Liver (tissue), 9 donors: ENCODE data around the gene WDR86. TPM values are rescaled to one million over a fixed set of nuclear protein-coding genes. Genes with fewer than 3 reads are reported as not detected.

Experiments used
- DNase-seq: peaks from one replicate; pipeline ENCODE4 v3.0.0-alpha.2; 2017; ENCODE audit warnings: low spot score
- H3K27ac ChIP-seq, 2 donors: one replicate each; pipeline ENCODE4 v1.7.0; 2013; ENCODE audit warnings: inconsistent platforms in 2 of 2, low read length in 2 of 2, control low read depth in 1 of 2, low read depth in 1 of 2, mild to moderate bottlenecking in 1 of 2
- H3K27me3 ChIP-seq, 4 donors: one replicate each; pipeline versions ENCODE4 v1.6.1 to v1.7.0; 2013; ENCODE audit warnings: low read length in 3 of 4, inconsistent platforms in 1 of 4, mild to moderate bottlenecking in 1 of 4, moderate library complexity in 1 of 4; ENCODE audit not compliant: control insufficient read depth in 4 of 4, insufficient read depth in 4 of 4
- H3K36me3 ChIP-seq, 4 donors: one replicate each; pipeline versions ENCODE4 v1.6.1 to v1.7.0; 2013; ENCODE audit warnings: low read length in 3 of 4, mild to moderate bottlenecking in 3 of 4, low read depth in 1 of 4, moderate library complexity in 1 of 4; ENCODE audit not compliant: control insufficient read depth in 4 of 4, insufficient read depth in 3 of 4
- H3K4me1 ChIP-seq, 4 donors: one replicate each; pipeline versions ENCODE4 v1.6.1 to v1.7.0; 2013; ENCODE audit warnings: low read length in 3 of 4, mild to moderate bottlenecking in 3 of 4, moderate library complexity in 1 of 4; ENCODE audit not compliant: control insufficient read depth in 4 of 4, insufficient read depth in 4 of 4
- H3K4me3 ChIP-seq, 3 donors: one replicate each; pipeline versions ENCODE4 v1.6.1 to v1.7.0; 2013; ENCODE audit warnings: low read length in 3 of 3, control low read depth in 1 of 3, low read depth in 1 of 3, mild to moderate bottlenecking in 1 of 3
- H3K9ac ChIP-seq, 2 donors: one replicate each; pipeline ENCODE4 v1.7.0; 2013; ENCODE audit warnings: low read length in 2 of 2, mild to moderate bottlenecking in 2 of 2, moderate library complexity in 2 of 2, control low read depth in 1 of 2, low read depth in 1 of 2
- H3K9me3 ChIP-seq, 4 donors: one replicate each; pipeline versions ENCODE4 v1.6.1 to v1.7.0; 2013; ENCODE audit warnings: low read length in 3 of 4; ENCODE audit not compliant: control insufficient read depth in 4 of 4
- ATF3 ChIP-seq: IDR thresholded peaks from 2 replicates; pipeline ENCODE4 v1.6.1; 2016; ENCODE audit warnings: antibody characterized with exemption
- CTCF ChIP-seq: fragments of 150-350 bp; IDR thresholded peaks from 2 replicates; pipeline ENCODE4 v1.5.1; 2017; ENCODE audit warnings: improper control_type of control experiment, low read depth, low read length; ENCODE audit not compliant: missing input control
- EGR1 ChIP-seq, 2 donors: IDR thresholded peaks; 2 replicates each; pipeline ENCODE4 v1.6.1; 2016 to 2018; ENCODE audit warnings: antibody characterized with exemption in 2 of 2, low read depth in 2 of 2
- FOXA1 ChIP-seq: IDR thresholded peaks from 2 replicates; pipeline ENCODE4 v1.6.1; 2016; ENCODE audit warnings: antibody characterized with exemption
- GABPA ChIP-seq, 2 donors: IDR thresholded peaks in 1 of 2; conservative IDR thresholded peaks in 1 of 2; 2 replicates each; pipeline ENCODE4 v1.6.1; 2016; ENCODE audit warnings: antibody characterized with exemption in 2 of 2, mild to moderate bottlenecking in 1 of 2, moderate library complexity in 1 of 2
- HNF4A ChIP-seq, 2 donors: conservative IDR thresholded peaks; 2 replicates each; pipeline ENCODE4 v1.6.1; 2016; ENCODE audit warnings: antibody characterized with exemption in 2 of 2, mild to moderate bottlenecking in 2 of 2
- HNF4G ChIP-seq: IDR thresholded peaks from 2 replicates; pipeline ENCODE4 v1.6.1; 2016; ENCODE audit warnings: antibody characterized with exemption
- JUND ChIP-seq, 2 donors: IDR thresholded peaks; 2 replicates each; pipeline ENCODE4 v1.6.1; 2016; ENCODE audit warnings: antibody characterized with exemption in 2 of 2
- MAX ChIP-seq: IDR thresholded peaks from 2 replicates; pipeline ENCODE4 v1.6.1; 2016; ENCODE audit warnings: antibody characterized with exemption
- NR2F2 ChIP-seq: IDR thresholded peaks from 2 replicates; pipeline ENCODE4 v1.6.1; 2016; ENCODE audit warnings: antibody characterized with exemption
- RAD21 ChIP-seq, 2 donors: IDR thresholded peaks; 2 replicates each; pipeline ENCODE4 v1.6.1; 2016; ENCODE audit warnings: antibody characterized with exemption in 2 of 2, mild to moderate bottlenecking in 2 of 2
- RXRA ChIP-seq, 2 donors: IDR thresholded peaks; 2 replicates each; pipeline ENCODE4 v1.6.1; 2017 to 2018; ENCODE audit warnings: antibody characterized with exemption in 2 of 2, mild to moderate bottlenecking in 1 of 2
- SP1 ChIP-seq: IDR thresholded peaks from 2 replicates; pipeline ENCODE4 v1.6.1; 2018; ENCODE audit warnings: antibody characterized with exemption, mild to moderate bottlenecking
- TAF1 ChIP-seq: conservative IDR thresholded peaks from 2 replicates; pipeline ENCODE4 v1.6.1; 2016; ENCODE audit warnings: antibody characterized with exemption, mild to moderate bottlenecking
- YY1 ChIP-seq: IDR thresholded peaks from 2 replicates; pipeline ENCODE4 v1.6.1; 2016; ENCODE audit warnings: antibody characterized with exemption, mild to moderate bottlenecking
- ZBTB33 ChIP-seq: IDR thresholded peaks from 2 replicates; pipeline ENCODE4 v1.6.1; 2016; ENCODE audit warnings: antibody characterized with exemption
- WGBS: extraction: QIAGEN DNeasy Blood & Tissue Kit; methylation state at CpG from one replicate; pipeline ENCODE4 v1.1.7; 2013; 5-methylcytosine and 5-hydroxymethylcytosine counted together
- polyA plus RNA-seq, 2 donors: library from polyadenylated mRNA; stranded (reverse) in 1 of 2; unstranded in 1 of 2; fragments of 200-250 nt in 1 of 2; fragments of >200 nt in 1 of 2; fragmentation: Nextera tagmentation in 1 of 2; extraction: Ambion mirVana in 1 of 2; gene quantifications; one replicate each; pipeline versions ENCODE4 v1.2.1 to v1.2.3, GENCODE V29; 2013 to 2015
- total RNA-seq, 2 donors: library from RNA; depleted of rRNA; stranded (reverse); fragments of >200 nt; gene quantifications; one replicate each; pipeline ENCODE4 v1.2.3, GENCODE V29; 2014
- donor health status: healthy.
- donor health status: healthy.
- donor health status: healthy.
- donor health status: healthy.
- donor health status: healthy.

WDR86 gene
- total and polyA plus RNA-seq, 4 donors: 0.35 to 4.9 (median 0.77) TPM

- no peaks in the 10 kb centered on the region for H3K9me3 ChIP-seq
- no peak overlapping the region for H3K9ac ChIP-seq
- DNase-seq: no peak
- no peak overlapping the region for H3K4me3 ChIP-seq
- H3K36me3 ChIP-seq: no peaks in the 10 kb centered on the region
- H3K4me1 ChIP-seq: peaks cover 0 to under 1% (median 0%) of the 10 kb centered on the region in 4 donors
- H3K27ac ChIP-seq: no peak overlapping the region
- 86% methylated on average over 13 of the region's 13 CpGs for WGBS
- TF ChIP-seq CTCF (no peak), MAX (no peak), NR2F2 (no peak), ZBTB33 (no peak), TAF1 (no peak), FOXA1 (no peak), ATF3 (no peak), GABPA (IDR thresholded peaks at IDR 0.05 in 1 of 2, conservative IDR thresholded peaks at IDR 0.05 in 1 of 2) (no peak), SP1 (no peak)
- no peaks in the 10 kb centered on the region for H3K27me3 ChIP-seq
These were observed 43.5 kb upstream of the WDR86 start for GRCh38 chr7:151453326-151453791.

- Histone ChIP-seq H3K9ac (no peak overlapping the region), H3K27me3 (no peaks in the 10 kb centered on the region), H3K9me3 (no peaks in the 10 kb centered on the region), H3K4me1 (peaks cover 0 to 2% (median 0%) of the 10 kb centered on the region in 4 donors), H3K27ac (no peak overlapping the region), H3K36me3 (no peaks in the 10 kb centered on the region), H3K4me3 (no peak overlapping the region)
- DNase-seq: no peak
- TF ChIP-seq HNF4G (no peak), CTCF (no peak), JUND (IDR thresholded peaks at IDR 0.05) (no peak), NR2F2 (no peak), MAX (no peak), ATF3 (no peak), HNF4A (conservative IDR thresholded peaks at IDR 0.05) (no peak), EGR1 (IDR thresholded peaks at IDR 0.05; ENCODE audit: low read depth in 2 of 2) (no peak), YY1 (no peak), RXRA (IDR thresholded peaks at IDR 0.05) (no peak), FOXA1 (no peak), GABPA (IDR thresholded peaks at IDR 0.05 in 1 of 2, conservative IDR thresholded peaks at IDR 0.05 in 1 of 2) (no peak), RAD21 (IDR thresholded peaks at IDR 0.05) (no peak)
- 87% methylated on average over 15 of the region's 15 CpGs for WGBS
These were observed 43.0 kb upstream of the WDR86 start for GRCh38 chr7:151452680-151453325.
